ENCODE data around the gene HRG. TPM values are rescaled to one million over a fixed set of nuclear protein-coding genes. Genes with fewer than 3 reads are reported as not detected.

HRG gene
- total and polyA plus RNA-seq, 2 experiments from 2014 or later: not detected

- no peak for TF ChIP-seq ZNF462 (CRISPR knock-in tag; IDR thresholded peaks at IDR 0.05)
- no peak for TF ChIP-seq EZH2phosphoT487 (IDR thresholded peaks at IDR 0.05; ENCODE audit: unreplicated experiment)
- no peak for TF ChIP-seq NANOG (IDR thresholded peaks at IDR 0.05; ENCODE audit: borderline replicate concordance)
- no peak for TF ChIP-seq ETS1 (IDR thresholded peaks at IDR 0.05)
- no peak for TF ChIP-seq ZNF114 (CRISPR knock-in tag; IDR thresholded peaks at IDR 0.05)
- TF ChIP-seq REST (IDR thresholded peaks at IDR 0.05; ENCODE audit: unreplicated experiment): no peak
- no peak for TF ChIP-seq JUNB (IDR thresholded peaks at IDR 0.05; ENCODE audit: unreplicated experiment)
- no peak for TF ChIP-seq CTCF (conservative IDR thresholded peaks at IDR 0.05; ENCODE audit: low read depth in 2 of 2)
Measured at GRCh38 chr3:186642014-186642413, 23.8 kb upstream of the HRG start (continued).

All from GM23338 (cell line).